Tibial nerve (tissue), 4 donors: ENCODE results near the gene FGF16. TPM values are rescaled to one million over a fixed set of nuclear protein-coding genes. Genes with fewer than 3 reads are reported as not detected.
A peak's percentile ranks its signal among the peaks of the same experiment; 100 is the strongest.

ENCODE experiments used
- DNase-seq, 2 donors: peaks; one replicate each; pipeline ENCODE4 v3.0.0-alpha.2; 2019; ENCODE audit warnings: low spot score in 2 of 2
- H3K27ac ChIP-seq, 4 donors: fragments of 200-600 bp; sonication (generic) in 3 of 4; one replicate each; pipeline ENCODE4 v1.5.1; 2017 to 2019; ENCODE audit warnings: mild to moderate bottlenecking in 1 of 4
- H3K27me3 ChIP-seq, 2 donors: fragments of 200-600 bp; sonication (generic) in 1 of 2; one replicate each; pipeline versions ENCODE4 v1.5.1 to v1.6.0; 2017 to 2019
- H3K36me3 ChIP-seq, 3 donors: fragments of 200-600 bp; sonication (generic); one replicate each; pipeline ENCODE4 v1.5.1; 2018 to 2019
- H3K4me1 ChIP-seq, 4 donors: fragments of 200-600 bp; sonication (generic) in 3 of 4; one replicate each; pipeline ENCODE4 v1.5.1; 2017 to 2019
- H3K4me3 ChIP-seq, 4 donors: fragments of 200-600 bp; sonication (generic) in 3 of 4; one replicate each; pipeline ENCODE4 v1.5.1; 2017 to 2019; ENCODE audit warnings: mild to moderate bottlenecking in 1 of 4, moderate library complexity in 1 of 4
- H3K9me3 ChIP-seq, 4 donors: fragments of 200-600 bp; sonication (generic) in 3 of 4; one replicate each; pipeline ENCODE4 v1.5.1; 2017 to 2019
- CTCF ChIP-seq, 5 experiments: fragments of 200-600 bp in 3 of 5; fragments of 450-650 bp in 2 of 5; sonication (generic) in 3 of 5; IDR thresholded peaks; one replicate each; pipeline ENCODE4 v1.5.1; 2016 to 2019; ENCODE audit warnings: antibody characterized with exemption in 5 of 5, mild to moderate bottlenecking in 3 of 5, moderate library complexity in 2 of 5
- EP300 ChIP-seq, 2 donors: sonication (generic); formaldehyde crosslinking; IDR thresholded peaks; one replicate each; pipeline ENCODE4 v1.6.1; 2017; ENCODE audit warnings: antibody characterized with exemption in 2 of 2, mild to moderate bottlenecking in 1 of 2
- POLR2A ChIP-seq, 2 donors: fragments of 450-650 bp; IDR thresholded peaks; one replicate each; pipeline ENCODE4 v1.6.1; 2017; ENCODE audit warnings: antibody characterized with exemption in 2 of 2, mild to moderate bottlenecking in 2 of 2, moderate library complexity in 2 of 2
- WGBS, 2 donors: methylation state at CpG; one replicate each; pipeline ENCODE4 v1.1.5; 2018; 5-methylcytosine and 5-hydroxymethylcytosine counted together
- total RNA-seq, 4 donors: library from RNA; depleted of rRNA; stranded (reverse); fragments of >200 nt; gene quantifications; one replicate each; pipeline ENCODE4 v1.1.0, GENCODE V29; 2016

FGF16 gene
- total RNA-seq, 4 donors from 2014 or later: 0.63 to 8.8 TPM; not detected in 2

GRCh38 chrX:77428551-77428950, 18.6 kb upstream of the FGF16 start:
- H3K27ac ChIP-seq: no peak overlapping the region

DNA sequence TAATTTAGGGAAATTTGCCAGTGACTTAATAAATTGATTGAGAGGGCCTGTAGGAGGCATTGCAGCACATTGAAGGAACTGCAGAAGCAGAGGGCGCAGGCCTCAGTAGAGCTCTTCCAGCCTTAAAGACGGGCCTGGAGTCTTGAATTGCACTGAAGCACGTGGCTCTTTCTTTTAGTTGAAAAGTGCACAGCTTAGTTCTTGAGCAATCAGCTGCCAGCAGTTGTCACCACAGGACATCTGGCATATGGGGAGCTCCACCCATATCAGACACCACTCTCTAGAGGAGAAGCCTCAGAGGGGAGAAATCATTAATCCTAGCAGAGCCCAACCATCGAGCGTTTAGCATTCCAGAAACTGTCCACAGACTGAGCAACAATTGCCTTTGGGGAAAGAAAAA, 16.0 kb upstream of the FGF16 start:
- Histone ChIP-seq H3K36me3 (no peaks in the 10 kb centered on the region), H3K27me3 (peaks cover 0 to 5% of the 10 kb centered on the region in 2 donors), H3K27ac (no peak overlapping the region), H3K4me3 (no peak overlapping the region), H3K4me1 (no peaks in the 10 kb centered on the region), H3K9me3 (no peaks in the 10 kb centered on the region)
- no peak for TF ChIP-seq CTCF (IDR thresholded peaks at IDR 0.05)
- TF ChIP-seq EP300 (IDR thresholded peaks at IDR 0.05): peak in 1 of 2 donors; percentile 10
- DNase-seq: peak in 1 of 2 donors; percentile 7
- 23 to 44% methylated on average over 4 to 5 of the region's 5 CpGs for WGBS, 2 donors

More at GRCh38 chrX:77428551-77428950, 18.6 kb upstream of the FGF16 start:
- peaks cover 0 to 5% of the 10 kb centered on the region in 2 donors for H3K27me3 ChIP-seq
- TF ChIP-seq POLR2A (IDR thresholded peaks at IDR 0.05): no peak
- H3K9me3 ChIP-seq: no peaks in the 10 kb centered on the region
- no peaks in the 10 kb centered on the region for H3K36me3 ChIP-seq
- H3K4me3 ChIP-seq: no peak overlapping the region
- H3K4me1 ChIP-seq: no peaks in the 10 kb centered on the region
- WGBS, 2 donors: 53 to 57% methylated on average over 1 of the region's 1 CpG
- DNase-seq: no peak

DNA sequence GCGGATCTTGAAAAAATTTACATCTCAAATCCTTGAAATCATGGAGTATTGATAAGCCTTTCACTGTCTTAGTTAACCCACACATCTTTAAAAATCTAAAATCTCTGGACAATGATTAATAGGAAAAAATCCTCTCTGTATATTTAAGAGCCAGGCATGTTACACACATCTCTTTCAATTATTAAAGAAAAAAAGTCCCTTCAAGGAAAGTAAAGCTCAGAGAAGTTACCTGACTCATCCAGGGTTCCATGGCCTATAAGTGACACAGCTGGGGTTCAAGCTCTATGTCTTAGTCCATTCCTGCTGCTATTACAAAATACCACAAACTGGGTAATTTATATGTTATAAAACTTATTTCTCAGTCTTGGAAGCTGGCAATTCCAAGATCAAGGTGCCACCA, 14.2 kb upstream of the FGF16 start:
- Histone ChIP-seq H3K4me1 (no peaks in the 10 kb centered on the region), H3K36me3 (no peaks in the 10 kb centered on the region), H3K9me3 (no peaks in the 10 kb centered on the region), H3K4me3 (no peak overlapping the region), H3K27ac (no peak overlapping the region), H3K27me3 (peaks cover 0 to 5% of the 10 kb centered on the region in 2 donors)
- no peak for TF ChIP-seq CTCF (IDR thresholded peaks at IDR 0.05)
- no peak for TF ChIP-seq POLR2A (IDR thresholded peaks at IDR 0.05)
- no peak for TF ChIP-seq EP300 (IDR thresholded peaks at IDR 0.05)
- no peak for DNase-seq
- WGBS, 2 donors: 83 to 92% methylated on average over 1 of the region's 1 CpG

GRCh38 chrX:77434962-77435361, 12.2 kb upstream of the FGF16 start:
- Histone ChIP-seq H3K27ac (no peak overlapping the region), H3K36me3 (no peaks in the 10 kb centered on the region), H3K27me3 (no peaks in the 10 kb centered on the region), H3K4me1 (no peaks in the 10 kb centered on the region), H3K4me3 (no peak overlapping the region), H3K9me3 (no peaks in the 10 kb centered on the region)
- no peak for TF ChIP-seq EP300 (IDR thresholded peaks at IDR 0.05)
- TF ChIP-seq POLR2A (IDR thresholded peaks at IDR 0.05): no peak
- TF ChIP-seq CTCF (IDR thresholded peaks at IDR 0.05): no peak
- DNase-seq: no peak
- WGBS, 2 donors: 75 to 78% methylated on average over 3 of the region's 3 CpGs

DNA sequence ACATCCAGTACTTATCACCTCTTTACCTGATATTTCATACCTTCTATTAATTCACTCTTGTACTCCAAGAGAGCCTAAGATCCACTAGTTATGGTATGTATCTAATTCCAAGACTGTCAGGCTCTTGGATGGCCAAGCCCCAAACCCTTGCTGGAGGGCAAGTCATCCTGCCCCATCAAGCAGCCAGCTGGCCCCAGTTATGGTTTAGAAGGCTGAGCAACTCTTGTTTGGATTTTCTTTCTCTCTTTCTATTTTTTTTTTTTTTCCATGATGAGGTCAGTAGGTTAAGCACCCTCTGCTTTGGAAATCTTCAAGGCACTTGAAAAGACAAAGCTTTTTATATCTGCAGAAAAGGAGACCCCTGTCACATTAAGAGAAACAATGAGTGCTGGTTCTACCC, 10.9 kb upstream of the FGF16 start:
- no peak overlapping the region for H3K4me3 ChIP-seq
- no peaks in the 10 kb centered on the region for H3K36me3 ChIP-seq
- TF ChIP-seq EP300 (IDR thresholded peaks at IDR 0.05): no peak
- no peak for TF ChIP-seq CTCF (IDR thresholded peaks at IDR 0.05)
- TF ChIP-seq POLR2A (IDR thresholded peaks at IDR 0.05): no peak
- H3K9me3 ChIP-seq: no peaks in the 10 kb centered on the region
- no peak overlapping the region for H3K27ac ChIP-seq
- no peaks in the 10 kb centered on the region for H3K4me1 ChIP-seq
- no peaks in the 10 kb centered on the region for H3K27me3 ChIP-seq
- DNase-seq: no peak

DNA sequence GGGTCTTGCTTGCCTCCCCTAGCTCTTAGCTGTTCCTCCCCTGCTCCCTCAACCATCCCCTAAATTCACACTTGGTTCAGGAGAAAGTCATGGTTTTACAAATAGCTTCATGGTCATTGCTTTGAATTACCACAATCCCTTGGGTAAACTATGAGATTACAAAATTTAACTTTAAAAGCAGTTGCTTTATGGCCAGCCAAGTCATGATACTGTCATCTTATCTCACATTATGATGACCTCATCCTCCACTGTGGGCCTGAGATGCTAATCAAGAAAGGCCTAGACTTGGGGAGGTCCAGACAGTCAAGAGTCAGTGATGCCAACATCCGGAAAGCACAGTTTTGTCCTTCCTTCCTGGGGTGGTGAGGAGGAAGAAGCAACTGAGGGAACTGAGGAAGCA, 10.5 kb upstream of the FGF16 start:
- no peak for DNase-seq
- 70 to 83% methylated on average over 1 of the region's 1 CpG for WGBS, 2 donors
- Histone ChIP-seq H3K27ac (no peak overlapping the region), H3K36me3 (no peaks in the 10 kb centered on the region), H3K9me3 (no peaks in the 10 kb centered on the region), H3K27me3 (no peaks in the 10 kb centered on the region), H3K4me1 (no peaks in the 10 kb centered on the region), H3K4me3 (no peak overlapping the region)
- TF ChIP-seq CTCF (IDR thresholded peaks at IDR 0.05) (no peak), EP300 (IDR thresholded peaks at IDR 0.05) (no peak), POLR2A (IDR thresholded peaks at IDR 0.05) (no peak)
